Chondrocyte (in vitro differentiated cells): ENCODE data around the gene FGF21. TPM values are rescaled to one million over a fixed set of nuclear protein-coding genes. Genes with fewer than 3 reads are reported as not detected.

Source experiments
- DNase-seq: peaks from one replicate; pipeline ENCODE4 v3.0.0; 2021; ENCODE audit warnings: mixed read lengths, low spot score
- H3K27ac Mint-ChIP-seq: one replicate; pipeline ENCODE4 v1.8.0; 2021; ENCODE audit warnings: mild to moderate bottlenecking, moderate library complexity, mixed read lengths; ENCODE audit not compliant: unreplicated experiment
- H3K27me3 Mint-ChIP-seq: 2 replicates; pipeline ENCODE4 v1.8.0; 2021; ENCODE audit warnings: low read depth, mixed read lengths
- H3K36me3 Mint-ChIP-seq: 2 replicates; pipeline ENCODE4 v1.8.0; 2021; ENCODE audit warnings: low read depth, mixed read lengths
- H3K4me1 Mint-ChIP-seq: 2 replicates; pipeline ENCODE4 v1.8.0; 2021; ENCODE audit warnings: low read depth, mild to moderate bottlenecking, mixed read lengths
- H3K4me3 Mint-ChIP-seq: one replicate; pipeline ENCODE4 v1.8.0; 2021; ENCODE audit warnings: mild to moderate bottlenecking, moderate library complexity, mixed read lengths; ENCODE audit not compliant: unreplicated experiment
- H3K9me3 Mint-ChIP-seq: 2 replicates; pipeline ENCODE4 v1.8.0; 2021; ENCODE audit warnings: low read depth, mixed read lengths
- total RNA-seq: library from RNA; stranded (reverse); gene quantifications from 3 replicates; pipeline ENCODE4 v1.2.1, GENCODE V29; 2021
- TF ChIP-seq, protein P1 (sequence below): fragments of 200-600 bp; sonication (generic); IDR thresholded peaks from 2 replicates; pipeline ENCODE4 v1.5.0; 2021; ENCODE audit warnings: antibody characterized with exemption, mild to moderate bottlenecking, moderate library complexity

FGF21 gene
- total RNA-seq, 1 donor from 2014 or later = not detected

DNA sequence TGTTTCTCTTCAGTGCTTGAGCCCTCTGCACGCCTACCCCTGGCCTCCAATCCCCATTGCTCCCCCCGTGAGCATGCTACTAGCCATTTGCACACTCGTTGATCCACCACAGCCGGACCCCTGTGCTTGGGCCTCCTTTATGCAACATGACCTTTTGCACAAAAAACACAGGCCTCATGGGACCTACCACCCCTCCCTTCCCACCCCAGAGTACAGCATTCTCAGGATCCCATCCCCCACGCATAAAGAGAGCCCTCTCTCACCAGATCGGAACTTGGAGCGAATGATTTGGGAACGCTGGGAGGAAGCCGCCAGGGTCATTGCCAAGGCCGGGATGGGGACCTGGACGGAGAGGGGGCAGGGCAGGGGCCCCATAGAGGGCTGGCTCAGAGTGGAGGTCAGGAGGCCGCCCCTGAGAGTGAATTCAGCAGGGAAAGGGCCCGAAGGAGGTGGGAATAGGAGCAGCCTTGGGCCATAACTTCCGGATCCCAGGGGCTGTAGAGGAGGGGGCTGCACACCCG is 36.6 kb upstream of the FGF21 start:
- TF ChIP-seq, protein P1, sequence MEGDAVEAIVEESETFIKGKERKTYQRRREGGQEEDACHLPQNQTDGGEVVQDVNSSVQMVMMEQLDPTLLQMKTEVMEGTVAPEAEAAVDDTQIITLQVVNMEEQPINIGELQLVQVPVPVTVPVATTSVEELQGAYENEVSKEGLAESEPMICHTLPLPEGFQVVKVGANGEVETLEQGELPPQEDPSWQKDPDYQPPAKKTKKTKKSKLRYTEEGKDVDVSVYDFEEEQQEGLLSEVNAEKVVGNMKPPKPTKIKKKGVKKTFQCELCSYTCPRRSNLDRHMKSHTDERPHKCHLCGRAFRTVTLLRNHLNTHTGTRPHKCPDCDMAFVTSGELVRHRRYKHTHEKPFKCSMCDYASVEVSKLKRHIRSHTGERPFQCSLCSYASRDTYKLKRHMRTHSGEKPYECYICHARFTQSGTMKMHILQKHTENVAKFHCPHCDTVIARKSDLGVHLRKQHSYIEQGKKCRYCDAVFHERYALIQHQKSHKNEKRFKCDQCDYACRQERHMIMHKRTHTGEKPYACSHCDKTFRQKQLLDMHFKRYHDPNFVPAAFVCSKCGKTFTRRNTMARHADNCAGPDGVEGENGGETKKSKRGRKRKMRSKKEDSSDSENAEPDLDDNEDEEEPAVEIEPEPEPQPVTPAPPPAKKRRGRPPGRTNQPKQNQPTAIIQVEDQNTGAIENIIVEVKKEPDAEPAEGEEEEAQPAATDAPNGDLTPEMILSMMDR = no peak
- no peaks in the 10 kb centered on the region for H3K27me3 Mint-ChIP-seq
- no peak overlapping the region for H3K4me3 Mint-ChIP-seq

DNA sequence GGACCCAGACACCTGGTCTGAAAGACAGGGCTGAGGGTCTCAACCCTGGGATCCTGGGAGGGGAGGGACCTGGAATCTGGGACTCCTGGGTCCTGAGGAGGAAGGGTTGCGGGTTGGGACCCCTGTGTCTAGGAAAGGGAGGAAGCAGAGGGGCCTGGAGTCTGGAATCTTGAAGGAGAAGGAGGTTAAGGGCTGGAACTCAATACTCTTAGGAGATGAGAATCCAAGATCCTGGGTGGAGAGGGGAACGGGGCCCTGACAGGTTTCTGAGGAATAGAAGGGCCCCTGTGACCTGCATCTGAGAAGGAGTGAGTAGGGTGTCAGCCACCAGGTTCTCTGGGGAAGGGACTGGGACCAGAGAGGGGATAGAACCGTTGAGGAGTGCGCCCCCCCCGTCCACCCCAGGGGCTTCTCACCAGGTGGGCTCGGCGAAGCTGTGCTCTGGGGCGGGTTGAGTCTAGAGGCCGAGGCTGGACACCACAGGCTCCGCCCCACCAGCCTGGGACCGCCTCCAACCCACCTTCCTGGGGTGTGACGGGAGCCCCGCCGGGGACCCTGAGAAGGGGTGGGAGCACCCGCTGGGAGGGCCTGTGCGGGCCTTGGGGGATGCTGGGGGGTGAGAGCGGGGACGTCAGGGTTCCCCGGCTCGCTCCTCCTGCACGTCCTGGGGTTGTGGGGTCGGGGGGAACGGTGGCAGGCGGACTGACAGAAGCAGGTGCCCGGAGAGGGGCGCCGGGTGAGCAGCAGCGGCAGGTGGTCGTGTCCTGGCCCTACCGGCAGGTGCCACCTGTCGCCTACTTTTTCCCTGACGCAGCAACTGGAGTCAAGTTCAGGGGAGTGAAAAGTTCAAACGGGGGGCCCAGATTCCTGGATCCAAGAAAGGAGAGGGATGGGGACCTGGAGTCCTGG is 35.8 kb upstream of the FGF21 start, which contains the start of gene MAMSTR:
MAMSTR (minus strand) TSS at position 463 of the 909 bp plus-strand sequence. CDS start 694 bp downstream, outside the sequence.
- Mint-ChIP-seq H3K9me3 (no peaks in the 10 kb centered on the region), H3K27me3 (no peaks in the 10 kb centered on the region), H3K4me3 (peak within 1 kb of the TSS; percentile 98), H3K27ac (peak within 1 kb of the TSS; percentile 99), H3K36me3 (no peaks in the 10 kb centered on the region), H3K4me1 (peaks cover 36% of the 10 kb centered on the region)
- no peak for DNase-seq
- TF ChIP-seq, protein P1 = no peak

More for the DNA sequence above, 36.6 kb upstream of the FGF21 start:
- H3K27ac Mint-ChIP-seq = peak overlapping the region; percentile 2
- no peaks in the 10 kb centered on the region for H3K36me3 Mint-ChIP-seq
- no peaks in the 10 kb centered on the region for H3K9me3 Mint-ChIP-seq
- H3K4me1 Mint-ChIP-seq = peaks cover 35% of the 10 kb centered on the region
- DNase-seq = no peak

DNA sequence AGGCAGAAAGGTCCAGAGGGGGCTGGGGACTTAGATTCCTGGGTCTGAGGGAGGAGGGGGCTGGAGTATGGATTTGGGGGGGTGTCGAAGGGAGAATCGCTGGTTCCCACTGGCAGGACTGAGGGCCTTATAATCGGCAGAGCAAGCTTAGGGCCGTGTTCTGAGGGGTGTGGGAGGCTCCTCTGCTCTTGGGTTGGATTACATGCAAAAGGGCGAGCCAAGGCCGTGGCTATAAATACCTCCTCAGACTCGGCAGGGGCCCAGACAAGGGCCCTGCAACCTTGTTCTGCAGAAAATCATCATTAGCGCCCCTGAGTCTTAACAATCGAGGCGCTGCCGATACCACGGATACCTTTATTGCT is 35.1 kb upstream of the FGF21 start:
- H3K27me3 Mint-ChIP-seq = no peaks in the 10 kb centered on the region
- H3K4me1 Mint-ChIP-seq = peaks cover 36% of the 10 kb centered on the region
- H3K27ac Mint-ChIP-seq = peak overlapping the region; percentile 99
- TF ChIP-seq, protein P1 = no peak
- DNase-seq = no peak
- peaks cover 3% of the 10 kb centered on the region for H3K36me3 Mint-ChIP-seq
- H3K4me3 Mint-ChIP-seq = peak overlapping the region; percentile 98
- no peaks in the 10 kb centered on the region for H3K9me3 Mint-ChIP-seq

DNA sequence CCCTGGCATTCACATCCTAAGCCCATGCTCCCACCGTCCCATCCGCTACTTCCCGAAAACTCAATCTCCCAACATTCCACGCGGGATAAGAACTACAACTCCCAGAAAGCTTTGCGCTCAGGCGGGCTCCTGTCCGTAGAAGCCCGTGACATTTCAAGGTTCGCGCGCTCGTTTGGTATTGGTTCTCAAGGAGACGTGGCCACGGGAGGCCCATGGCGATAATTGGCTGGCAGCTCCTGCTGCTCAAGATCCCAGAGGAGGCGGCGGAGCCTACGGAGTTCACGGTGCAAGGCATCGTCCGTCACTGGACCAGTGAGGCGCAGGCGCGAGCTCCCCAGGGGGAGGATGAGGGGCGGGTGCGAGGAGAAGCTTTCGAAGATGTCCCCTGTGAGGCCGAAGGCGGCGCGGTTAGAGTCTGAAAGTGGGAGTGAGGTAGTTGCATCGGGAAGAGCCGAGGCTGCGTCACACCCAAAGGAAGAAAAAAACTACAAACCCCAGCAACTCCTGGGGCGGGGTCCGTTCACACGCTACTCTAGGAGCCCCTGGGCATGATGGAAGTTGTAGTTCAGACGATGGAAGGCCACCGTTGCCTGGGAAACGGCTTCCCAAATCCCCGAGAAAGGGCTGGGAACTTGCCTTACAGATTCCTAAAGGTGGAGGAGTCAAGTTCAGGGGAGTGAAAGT is 34.6 kb upstream of the FGF21 start:
- Mint-ChIP-seq H3K27ac (peak overlapping the region; percentile 99), H3K4me1 (peaks cover 35% of the 10 kb centered on the region), H3K27me3 (no peaks in the 10 kb centered on the region), H3K9me3 (peaks cover 2% of the 10 kb centered on the region), H3K36me3 (peaks cover 3% of the 10 kb centered on the region), H3K4me3 (peak overlapping the region; percentile 98)
- peak; percentile 100 for DNase-seq
- TF ChIP-seq, protein P1 = no peak

DNA sequence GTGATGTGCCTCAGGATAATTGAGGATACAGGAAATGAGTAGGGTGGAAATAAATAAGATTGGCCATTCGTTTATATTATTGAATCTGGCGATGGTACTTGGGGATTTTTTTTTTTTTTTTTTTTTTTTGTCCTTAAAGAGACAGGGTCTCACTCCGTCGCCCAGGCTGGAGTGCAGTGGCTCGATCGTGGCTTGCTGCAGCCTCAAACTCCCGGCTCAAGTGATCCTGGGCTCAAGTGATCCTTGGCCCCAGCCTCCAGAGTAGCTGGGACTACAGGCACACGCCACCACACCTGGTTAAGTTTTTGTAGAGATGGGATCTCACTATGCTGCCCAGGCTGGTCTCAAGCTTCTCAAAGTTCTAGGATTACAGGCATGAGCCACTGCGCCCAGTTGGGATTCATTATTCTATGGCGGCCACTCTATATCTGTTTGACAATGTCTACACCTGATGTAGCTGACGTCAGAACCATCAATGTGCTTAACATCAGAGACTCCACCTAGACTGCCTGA is 33.1 kb upstream of the FGF21 start:
- H3K4me3 Mint-ChIP-seq = no peak overlapping the region
- no peak overlapping the region for H3K27ac Mint-ChIP-seq
- TF ChIP-seq, protein P1 = no peak
- DNase-seq = no peak
- peaks cover 6% of the 10 kb centered on the region for H3K9me3 Mint-ChIP-seq
- no peaks in the 10 kb centered on the region for H3K27me3 Mint-ChIP-seq
- peaks cover 4% of the 10 kb centered on the region for H3K36me3 Mint-ChIP-seq
- H3K4me1 Mint-ChIP-seq = peaks cover 24% of the 10 kb centered on the region
